SK-N-DZ (cell line): ENCODE measurements around the gene CAPZA1.

ENCODE experiments used
- DNase-seq: peaks from one replicate; pipeline ENCODE4 v3.0.0-alpha.2; 2015; ENCODE audit warnings: low spot score
- small RNA-seq, 2 experiments: library from RNA; depleted of rRNA; stranded (forward); fragments of <200 nt; gene quantifications; one replicate each; pipeline ENCODE3, GENCODE V24; 2014

CAPZA1 gene

DNA sequence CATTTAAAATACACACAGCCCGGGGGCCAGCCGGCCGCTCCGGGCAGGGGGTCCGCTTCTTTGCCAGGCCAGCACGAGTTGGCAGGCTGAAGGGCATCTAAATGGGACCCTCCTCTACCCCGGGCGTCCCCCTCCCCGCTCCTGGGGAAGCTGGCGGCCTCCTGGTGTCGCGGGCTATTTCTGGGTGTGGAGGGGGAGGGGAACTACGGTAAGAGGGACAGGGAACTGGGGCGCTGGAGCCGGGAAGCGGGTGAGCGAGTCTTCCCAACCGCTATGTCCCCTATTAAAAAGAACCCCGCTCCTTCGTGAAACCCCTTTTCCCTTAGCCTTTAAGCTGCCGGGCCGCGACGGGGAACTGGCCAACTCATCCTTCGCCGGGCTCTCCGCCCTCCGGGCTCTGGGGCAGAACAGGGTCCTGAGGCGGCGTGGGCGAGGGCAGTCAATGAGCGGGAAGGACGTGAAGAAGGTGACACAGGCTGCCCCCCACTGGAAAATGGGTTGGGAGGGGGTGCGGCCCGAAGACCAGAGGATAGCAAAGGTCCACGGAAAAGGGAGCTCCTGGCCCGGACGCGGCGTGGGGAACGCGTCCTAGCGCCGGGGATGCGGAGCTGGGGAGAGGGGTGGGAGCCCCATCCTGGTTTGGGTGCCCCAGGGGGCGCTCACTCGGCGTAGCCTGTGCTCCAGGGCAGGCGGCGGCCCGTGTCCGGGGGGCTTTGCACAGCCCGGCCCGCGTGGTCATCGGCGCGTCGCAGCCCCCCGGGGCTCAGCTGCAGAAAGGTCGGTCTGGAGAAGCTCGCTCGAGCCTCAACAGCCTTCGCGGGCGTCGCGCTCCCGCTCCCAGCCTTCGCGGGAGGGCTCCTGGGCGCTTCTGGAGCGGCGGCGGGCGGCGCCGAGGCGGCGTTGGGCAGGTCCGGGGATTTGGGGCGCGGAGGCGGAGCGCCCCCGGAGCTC, 95.0 kb downstream of the CAPZA1 start:
- DNase-seq: no peak

DNA sequence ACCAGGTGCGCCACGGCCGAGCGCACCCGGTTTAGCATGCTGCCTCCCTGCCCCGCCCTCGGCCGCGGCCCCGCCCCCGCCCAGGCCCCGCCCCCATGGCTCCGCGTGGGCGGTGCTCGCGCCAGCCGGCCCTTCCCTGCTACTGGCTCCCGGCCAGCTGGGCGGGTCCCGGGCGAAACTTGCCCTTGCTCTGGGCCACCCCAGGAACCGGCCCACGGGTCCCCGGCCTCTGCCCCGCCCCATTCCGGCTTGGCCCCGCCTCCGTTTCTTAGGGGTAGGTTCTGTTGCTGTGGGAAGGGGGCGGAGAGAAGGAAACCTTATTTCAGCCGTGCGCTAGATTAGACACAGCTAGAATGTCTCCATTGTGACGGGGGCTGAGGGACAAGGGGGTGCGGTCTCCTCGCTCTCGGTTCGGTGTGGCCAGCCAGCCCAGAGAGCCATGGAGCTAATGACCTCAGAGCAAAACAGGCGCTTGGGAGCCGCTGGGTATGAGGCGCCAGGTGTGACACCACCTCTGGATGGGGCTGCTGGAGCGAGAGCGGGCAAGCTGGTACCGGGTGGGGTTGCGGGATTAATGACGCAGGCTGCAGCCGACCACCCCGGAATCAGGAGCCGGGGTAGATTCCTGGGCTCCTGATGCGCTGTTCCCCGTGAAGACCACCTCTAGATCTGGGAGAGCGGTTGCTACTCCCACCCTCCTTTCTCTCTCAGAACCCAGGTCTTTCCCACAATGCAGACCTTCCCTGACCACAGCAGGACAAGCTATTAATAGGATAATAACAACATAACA, 95.8 kb downstream of the CAPZA1 start, which contains the start of gene PPM1J:
Gene PPM1J (minus strand): TSS at position 69 of the 790 bp plus-strand sequence. CDS start 31 bp downstream, at position 38.
- peak; percentile 94 for DNase-seq

DNA sequence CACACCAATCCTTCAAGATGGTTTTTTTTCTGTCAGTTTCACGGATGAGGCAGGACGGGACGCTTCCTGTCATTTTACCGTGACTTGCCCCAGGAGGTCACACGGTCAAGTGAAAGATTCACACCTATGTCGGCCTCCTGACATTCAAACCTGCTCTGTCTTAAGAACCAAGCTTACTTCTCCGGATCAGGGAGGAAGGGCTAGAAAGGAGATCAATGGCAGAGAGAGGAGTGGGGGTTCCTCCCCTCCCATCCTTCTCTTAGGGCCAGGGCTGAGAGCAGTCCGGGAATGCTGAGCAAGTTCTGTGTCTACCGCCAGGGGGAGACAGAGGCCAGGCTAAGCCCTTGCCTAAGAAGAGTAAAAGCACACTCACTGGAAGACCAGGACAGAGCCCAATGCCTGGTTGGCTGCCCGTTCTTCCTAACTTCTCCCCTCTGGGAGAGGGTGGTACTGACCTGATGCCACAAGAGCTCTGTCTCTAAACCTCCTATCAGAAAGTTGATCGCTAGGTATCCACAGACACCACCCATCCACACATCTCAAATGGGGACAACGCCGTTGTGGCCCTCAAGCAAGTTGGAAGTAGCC, 96.6 kb downstream of the CAPZA1 start:
- DNase-seq: peak; percentile 93

DNA sequence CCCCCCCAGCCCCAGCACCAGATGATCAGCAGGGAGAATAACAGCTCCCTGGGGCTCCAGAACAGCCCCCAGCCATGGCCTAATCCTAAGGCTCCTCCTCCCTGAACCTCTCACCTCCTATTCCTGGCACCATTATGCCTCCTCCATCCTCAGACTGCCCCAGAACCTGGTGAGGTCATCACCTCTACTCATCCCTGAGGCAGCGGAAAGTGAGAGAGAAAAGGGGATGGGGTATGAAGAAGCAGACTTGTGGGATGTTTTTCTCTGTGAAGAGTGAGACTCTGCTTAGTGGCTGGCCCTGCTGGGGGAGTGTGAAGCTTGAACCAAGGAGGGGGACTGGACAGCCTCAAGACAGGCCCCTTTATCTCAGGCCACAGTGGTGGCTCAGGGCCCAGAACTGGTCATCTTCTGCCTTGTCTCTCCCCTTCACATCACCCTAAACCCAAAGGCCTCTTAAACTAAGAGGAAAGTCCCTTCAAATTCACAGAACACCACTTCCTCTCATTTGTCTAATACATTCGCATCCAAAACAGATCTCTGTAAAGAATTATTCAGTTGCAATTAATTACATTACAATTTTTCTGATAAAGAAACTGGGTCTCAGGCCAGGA, 97.7 kb downstream of the CAPZA1 start:
- no peak for DNase-seq

DNA sequence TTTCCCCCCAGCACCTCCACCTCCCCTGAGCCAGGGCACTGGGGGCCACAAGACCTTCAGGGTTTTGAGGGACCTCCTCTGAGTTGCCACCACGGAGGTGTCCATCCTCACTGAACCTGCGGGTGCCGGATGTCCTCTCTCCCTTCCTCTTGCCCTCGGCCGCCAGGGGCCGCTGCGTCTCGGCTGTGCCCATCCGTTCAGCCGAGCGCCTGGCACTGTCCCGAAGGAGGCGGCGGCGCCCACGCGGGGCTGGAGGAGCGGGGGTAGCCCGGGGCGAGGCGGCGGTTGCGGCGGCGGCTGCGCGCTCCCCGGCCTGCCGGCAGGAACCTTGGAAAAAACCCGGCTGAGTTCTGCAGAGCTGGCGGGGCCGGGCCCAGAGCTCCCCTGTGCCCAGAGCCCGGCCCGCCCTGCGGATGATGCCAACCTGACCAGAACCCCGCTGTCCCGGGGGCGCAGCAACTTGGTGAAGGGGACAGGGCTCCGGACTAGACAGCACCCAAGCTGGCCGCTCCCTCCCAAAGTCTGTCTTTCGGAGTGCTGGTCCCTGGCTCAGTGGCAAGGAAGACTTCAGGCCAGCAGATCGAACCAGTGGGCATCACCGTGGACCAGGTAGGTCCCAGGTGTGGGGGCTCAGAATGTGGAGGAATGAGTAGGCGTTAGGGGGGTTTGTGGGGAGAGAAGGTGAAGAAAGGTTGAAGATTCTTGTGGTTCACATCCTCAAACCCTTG, 99.2 kb downstream of the CAPZA1 start:
- peak; percentile 65 for DNase-seq

- no peak for DNase-seq
These were observed 100.1 kb downstream of the CAPZA1 start for GRCh38 chr1:112719706-112720105.

DNA sequence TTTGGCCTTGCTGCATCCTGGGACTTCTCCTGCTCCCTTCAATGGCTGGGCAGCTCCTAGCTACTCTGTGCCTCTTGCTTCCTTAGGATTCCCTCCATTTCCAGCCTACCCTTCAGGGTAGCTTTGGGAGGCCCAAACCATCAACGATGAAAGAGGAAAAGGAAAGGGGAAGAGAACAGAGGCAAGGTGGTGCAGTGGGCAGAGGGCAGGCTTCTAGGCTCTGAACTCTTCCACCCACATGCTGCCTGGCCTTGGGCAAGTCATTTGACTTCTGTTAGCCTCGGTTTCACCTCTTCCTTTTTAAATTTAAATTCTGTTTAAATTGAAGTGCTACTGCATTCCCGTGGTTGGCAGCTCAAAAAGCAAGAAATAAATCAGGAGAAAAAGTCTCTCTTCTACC, 101.2 kb downstream of the CAPZA1 start:
- no peak for DNase-seq

Small RNA genes within 50 kb of the gene (small RNA-seq; reads per million reads assigned to genes)
- 0 to 0.31 reads per million in 2 experiments for gene RNU7-70P
